AG04450 (cell line): ENCODE data around the gene ACTBL2. TPM values are rescaled to one million over a fixed set of nuclear protein-coding genes. Genes with fewer than 3 reads are reported as not detected.

Experiments
- CTCF ChIA-PET: fragments of 300-600, 350-600 bp; formaldehyde crosslinking; extraction: SDS; loops from one replicate; lab custom pipeline; 2022; ENCODE audit warnings: antibody characterized with exemption, inconsistent platforms; lab: Charles Lee
- POLR2A ChIA-PET: fragments of 350-600 bp; formaldehyde crosslinking; extraction: SDS; loops from one replicate; lab custom pipeline; 2021; ENCODE audit warnings: antibody characterized with exemption, inconsistent platforms; lab: Yijun Ruan, JAX
- DNase-seq: peaks from one replicate; pipeline ENCODE4 v3.0.0-alpha.2; 2011; ENCODE audit warnings: low read depth, low spot score
- H3K27ac ChIP-seq: one replicate; pipeline ENCODE4 v1.5.1; 2012; ENCODE audit warnings: low read depth, low read length, control low read depth
- H3K27me3 ChIP-seq: one replicate; pipeline ENCODE4 v1.6.0; 2012; ENCODE audit warnings: low read length; ENCODE audit not compliant: control insufficient read depth, insufficient read depth
- H3K4me3 ChIP-seq: 2 replicates; pipeline ENCODE4 v1.5.1; 2011; ENCODE audit warnings: mild to moderate bottlenecking, low read depth, low read length, control low read depth
- H3K9me3 ChIP-seq: 2 replicates; pipeline ENCODE4 v1.5.1; 2012; ENCODE audit warnings: low read length; ENCODE audit not compliant: control insufficient read depth, insufficient read depth
- polyA plus RNA-seq: library from polyadenylated mRNA; depleted of rRNA; stranded (reverse); fragments of >200 nt; gene quantifications from 2 replicates; pipeline ENCODE4 v1.2.3, GENCODE V29; 2011
- TF ChIP-seq, protein P1 (sequence below): IDR thresholded peaks from 2 replicates; pipeline ENCODE4 v1.5.1; 2011; ENCODE audit warnings: low read depth, low read length, control low read depth, inconsistent platforms

The ACTBL2 gene
- polyA plus RNA-seq, 1 experiment: 0.45 TPM

DNA sequence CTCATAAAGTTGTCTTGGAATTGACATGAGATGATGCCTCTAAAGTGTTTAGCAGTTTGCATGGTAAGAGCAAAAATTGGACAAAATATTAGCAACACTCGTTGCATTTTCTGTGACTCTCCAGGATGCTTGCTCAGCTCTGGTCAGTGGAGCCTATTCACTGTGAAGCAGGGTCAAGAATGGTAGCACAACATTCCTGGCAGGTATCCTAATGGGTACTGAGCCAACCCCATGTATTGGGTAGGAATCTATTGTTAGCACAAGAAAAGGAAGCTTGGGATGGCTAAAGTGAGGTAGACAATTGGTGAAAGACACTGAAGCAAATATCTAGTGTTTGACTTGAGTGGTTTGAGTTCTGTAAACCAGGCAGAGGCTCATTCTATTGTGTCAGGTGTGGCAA, 10.4 kb upstream of the ACTBL2 start:
- no peaks in the 10 kb centered on the region for H3K9me3 ChIP-seq
- no peak overlapping the region for H3K4me3 ChIP-seq
- TF ChIP-seq, protein P1, sequence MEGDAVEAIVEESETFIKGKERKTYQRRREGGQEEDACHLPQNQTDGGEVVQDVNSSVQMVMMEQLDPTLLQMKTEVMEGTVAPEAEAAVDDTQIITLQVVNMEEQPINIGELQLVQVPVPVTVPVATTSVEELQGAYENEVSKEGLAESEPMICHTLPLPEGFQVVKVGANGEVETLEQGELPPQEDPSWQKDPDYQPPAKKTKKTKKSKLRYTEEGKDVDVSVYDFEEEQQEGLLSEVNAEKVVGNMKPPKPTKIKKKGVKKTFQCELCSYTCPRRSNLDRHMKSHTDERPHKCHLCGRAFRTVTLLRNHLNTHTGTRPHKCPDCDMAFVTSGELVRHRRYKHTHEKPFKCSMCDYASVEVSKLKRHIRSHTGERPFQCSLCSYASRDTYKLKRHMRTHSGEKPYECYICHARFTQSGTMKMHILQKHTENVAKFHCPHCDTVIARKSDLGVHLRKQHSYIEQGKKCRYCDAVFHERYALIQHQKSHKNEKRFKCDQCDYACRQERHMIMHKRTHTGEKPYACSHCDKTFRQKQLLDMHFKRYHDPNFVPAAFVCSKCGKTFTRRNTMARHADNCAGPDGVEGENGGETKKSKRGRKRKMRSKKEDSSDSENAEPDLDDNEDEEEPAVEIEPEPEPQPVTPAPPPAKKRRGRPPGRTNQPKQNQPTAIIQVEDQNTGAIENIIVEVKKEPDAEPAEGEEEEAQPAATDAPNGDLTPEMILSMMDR: no peak
- POLR2A ChIA-PET: no interaction called here
- no peak overlapping the region for H3K27ac ChIP-seq
- no peaks in the 10 kb centered on the region for H3K27me3 ChIP-seq
- CTCF ChIA-PET: interaction anchor here (0.5 to 0.6 kb wide), 2 partner anchors 220 to 518 kb away, joined by 3 to 5 read pairs; no protein-coding TSS in a partner anchor
- DNase-seq: no peak

GRCh38 chr5:57492632-57493031, 10.0 kb upstream of the ACTBL2 start:
- no peak overlapping the region for H3K4me3 ChIP-seq
- POLR2A ChIA-PET: no interaction called here
- no peak overlapping the region for H3K27ac ChIP-seq
- H3K9me3 ChIP-seq: no peaks in the 10 kb centered on the region
- TF ChIP-seq, protein P1: no peak
- CTCF ChIA-PET: interaction anchor here (0.6 kb wide), 1 partner anchor 518 kb away, joined by 3 read pairs; no protein-coding TSS in a partner anchor
- H3K27me3 ChIP-seq: no peaks in the 10 kb centered on the region
- DNase-seq: no peak

DNA sequence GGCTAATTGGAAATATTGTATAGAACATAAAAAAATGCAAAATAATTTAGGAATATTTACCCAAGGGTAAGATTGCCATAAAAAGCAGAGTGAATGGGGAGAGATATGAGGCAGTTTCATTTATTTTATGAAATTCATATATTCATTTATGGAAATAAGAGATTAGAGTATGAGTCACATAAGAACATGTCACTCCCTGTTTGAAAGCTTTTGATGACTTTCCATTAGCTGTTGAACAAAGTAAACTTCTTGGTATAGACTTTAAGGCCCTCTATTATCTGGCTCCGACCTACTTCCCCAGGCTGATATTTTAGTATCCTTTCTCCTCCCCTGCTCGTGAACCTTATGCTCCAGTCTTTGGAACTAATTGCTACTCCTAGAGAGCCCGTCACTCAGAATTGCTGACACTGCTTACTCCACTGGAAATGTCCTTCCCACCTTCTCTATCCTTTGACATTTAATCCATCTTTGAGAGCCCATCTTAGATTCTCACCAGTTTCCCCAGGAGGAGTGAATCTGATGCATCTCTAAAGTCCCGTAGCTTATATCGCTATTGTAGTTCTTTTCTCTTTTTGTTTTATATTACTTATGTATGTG, 8.9 kb upstream of the ACTBL2 start:
- TF ChIP-seq, protein P1: no peak
- CTCF ChIA-PET: no interaction called here
- Histone ChIP-seq H3K27me3 (no peaks in the 10 kb centered on the region), H3K9me3 (no peaks in the 10 kb centered on the region), H3K4me3 (no peak overlapping the region), H3K27ac (no peak overlapping the region)
- no peak for DNase-seq
- POLR2A ChIA-PET: no interaction called here

- ChIA-PET CTCF (no interaction called here), POLR2A (no interaction called here)
- no peaks in the 10 kb centered on the region for H3K9me3 ChIP-seq
- no peaks in the 10 kb centered on the region for H3K27me3 ChIP-seq
- H3K27ac ChIP-seq: peak overlapping the region; percentile 43
- no peak overlapping the region for H3K4me3 ChIP-seq
- DNase-seq: no peak
- TF ChIP-seq, protein P1: no peak
Observed at GRCh38 chr5:57488215-57488955, 5.8 kb upstream of the ACTBL2 start.

DNA sequence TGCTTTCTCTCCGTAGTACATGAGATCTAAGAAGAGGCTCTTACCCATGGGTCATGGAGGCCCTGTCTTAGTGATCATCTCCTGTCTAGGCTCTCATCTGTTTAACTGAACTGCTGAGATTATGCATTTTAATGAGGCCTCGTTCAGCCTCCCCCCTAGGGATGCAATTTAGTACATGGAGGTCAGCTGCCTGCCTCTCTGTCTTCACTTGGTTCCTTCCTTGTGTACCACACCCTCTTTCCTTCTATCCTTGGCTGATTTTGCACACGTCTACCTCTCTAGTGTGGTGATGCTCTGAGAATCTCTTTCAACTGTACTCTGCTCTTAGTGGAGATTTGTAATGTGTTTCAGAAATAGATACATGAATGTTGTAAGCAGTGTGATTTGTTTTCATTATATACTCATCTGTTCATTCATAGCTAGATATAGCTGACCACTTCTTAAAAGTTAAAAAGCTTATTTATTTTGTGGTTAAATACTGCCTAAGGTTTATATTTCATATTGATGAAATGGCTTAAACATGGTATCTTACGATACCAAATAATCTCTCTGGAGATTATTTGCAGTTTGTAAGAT, 3.5 kb upstream of the ACTBL2 start:
- 0 out of 2 replicates have a peak, but pooled peaks cover 5% of the 10 kb centered on the region for H3K9me3 ChIP-seq
- DNase-seq: no peak
- no peak overlapping the region for H3K4me3 ChIP-seq
- no peak overlapping the region for H3K27ac ChIP-seq
- POLR2A ChIA-PET: no interaction called here
- TF ChIP-seq, protein P1: no peak
- H3K27me3 ChIP-seq: no peaks in the 10 kb centered on the region
- CTCF ChIA-PET: interaction anchor here (2.2 kb wide), 1 partner anchor 14 kb away, joined by 7 read pairs; no protein-coding TSS in a partner anchor
